ENCODE results near the gene HPSE2.

The HPSE2 gene

GRCh38 chr10:98425511-98426352 lies 809.9 kb downstream of the HPSE2 start:
- H3K4me3 ChIP-seq (ENCODE audit: low read length) = no peak overlapping the region
- no peak overlapping the region for H3K27ac ChIP-seq (ENCODE audit: low read depth, low read length)
- no peaks in the 10 kb centered on the region for H3K27me3 ChIP-seq (ENCODE audit: control insufficient read depth, insufficient read depth, low read length)
- H3K9ac ChIP-seq (ENCODE audit: low read length) = no peak overlapping the region
- no peaks in the 10 kb centered on the region for H3K4me1 ChIP-seq (ENCODE audit: control insufficient read depth, insufficient read depth, low read length)
- H3K36me3 ChIP-seq (ENCODE audit: control insufficient read depth, insufficient read depth, low read length) = peaks cover 23% of the 10 kb centered on the region

DNA sequence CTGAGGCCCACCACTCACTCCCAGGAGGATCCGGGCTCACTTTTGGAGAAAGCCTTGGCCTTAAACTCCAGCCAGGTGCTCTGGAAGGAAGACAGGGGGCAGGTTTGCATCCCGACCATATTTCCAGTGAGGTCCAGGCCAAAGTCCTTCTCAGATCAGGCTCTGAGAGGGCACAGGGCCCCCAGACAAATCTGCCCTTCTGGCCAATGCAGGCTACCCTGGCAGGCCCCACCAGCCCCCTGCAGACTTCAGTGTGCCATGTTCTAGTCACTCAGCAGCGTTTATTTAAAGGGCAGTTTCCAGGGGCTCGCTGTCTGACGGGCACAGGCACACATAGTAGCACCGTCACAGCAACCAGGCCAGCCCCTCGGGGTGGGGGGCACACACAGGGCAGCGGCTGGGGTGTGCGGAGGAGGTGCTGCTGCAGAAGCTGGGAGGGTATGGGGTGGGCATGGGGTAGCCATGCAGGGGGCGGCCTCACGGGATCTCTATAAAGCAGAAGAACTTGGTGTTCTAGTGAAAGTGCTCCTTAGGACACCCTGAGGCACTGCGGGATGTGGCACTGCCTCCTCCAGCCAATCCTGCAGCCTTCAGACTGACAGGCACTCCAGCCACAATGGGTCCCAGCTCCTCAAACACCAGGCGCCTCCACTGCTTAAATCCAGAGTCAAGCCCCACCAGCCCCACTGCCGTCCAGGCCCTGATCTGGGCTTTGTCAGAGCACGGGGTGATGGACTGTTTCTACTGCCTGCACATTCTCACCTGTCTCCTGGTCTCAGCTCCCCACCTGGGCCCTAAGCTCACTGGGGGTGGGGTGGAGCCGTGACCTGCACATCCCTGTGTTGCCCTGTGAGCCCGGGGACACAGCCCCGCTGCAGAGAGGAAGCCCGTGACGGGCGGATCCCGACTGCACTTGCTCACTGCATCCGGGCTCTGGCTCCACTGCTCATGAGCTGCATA lies 811.1 kb downstream of the HPSE2 start:
- H3K27me3 ChIP-seq (ENCODE audit: control insufficient read depth, insufficient read depth, low read length) = no peaks in the 10 kb centered on the region
- no peak overlapping the region for H3K27ac ChIP-seq (ENCODE audit: low read depth, low read length)
- no peaks in the 10 kb centered on the region for H3K4me1 ChIP-seq (ENCODE audit: control insufficient read depth, insufficient read depth, low read length)
- peaks cover 16% of the 10 kb centered on the region for H3K36me3 ChIP-seq (ENCODE audit: control insufficient read depth, insufficient read depth, low read length)
- no peak overlapping the region for H3K9ac ChIP-seq (ENCODE audit: low read length)
- H3K4me3 ChIP-seq (ENCODE audit: low read length) = no peak overlapping the region

DNA sequence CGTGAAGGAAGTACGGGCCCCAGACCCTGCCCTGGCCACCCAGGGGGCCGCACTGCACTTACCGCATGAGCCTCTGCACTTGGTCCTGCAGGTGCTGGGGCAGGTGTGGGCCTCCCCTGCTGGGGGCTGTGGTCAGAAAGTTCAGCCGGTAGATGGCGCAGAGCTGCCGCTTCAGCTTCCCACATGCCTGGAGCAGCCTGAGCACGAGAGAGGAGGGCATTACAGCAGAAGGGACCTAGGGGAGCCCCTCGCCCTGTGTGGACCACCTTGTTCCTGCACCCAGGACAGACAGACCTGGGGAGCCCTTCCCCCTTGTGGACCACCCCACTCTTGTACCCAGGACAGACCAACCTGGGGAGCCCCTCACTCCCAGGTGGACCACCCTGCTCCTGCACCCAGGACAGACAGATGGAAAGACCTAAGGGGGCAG lies 811.9 kb downstream of the HPSE2 start:
- no peaks in the 10 kb centered on the region for H3K4me1 ChIP-seq (ENCODE audit: control insufficient read depth, insufficient read depth, low read length)
- H3K27ac ChIP-seq (ENCODE audit: low read depth, low read length) = no peak overlapping the region
- H3K27me3 ChIP-seq (ENCODE audit: control insufficient read depth, insufficient read depth, low read length) = no peaks in the 10 kb centered on the region
- H3K4me3 ChIP-seq (ENCODE audit: low read length) = no peak overlapping the region
- no peak overlapping the region for H3K9ac ChIP-seq (ENCODE audit: low read length)
- H3K36me3 ChIP-seq (ENCODE audit: control insufficient read depth, insufficient read depth, low read length) = peaks cover 18% of the 10 kb centered on the region

- Histone ChIP-seq H3K4me1 (ENCODE audit: control insufficient read depth, insufficient read depth, low read length) (no peaks in the 10 kb centered on the region), H3K36me3 (ENCODE audit: control insufficient read depth, insufficient read depth, low read length) (peaks cover 25% of the 10 kb centered on the region), H3K27ac (ENCODE audit: low read depth, low read length) (no peak overlapping the region), H3K27me3 (ENCODE audit: control insufficient read depth, insufficient read depth, low read length) (no peaks in the 10 kb centered on the region), H3K4me3 (ENCODE audit: low read length) (no peak overlapping the region), H3K9ac (ENCODE audit: low read length) (no peak overlapping the region)
These were observed 813.5 kb downstream of the HPSE2 start for GRCh38 chr10:98422182-98422581.

DNA sequence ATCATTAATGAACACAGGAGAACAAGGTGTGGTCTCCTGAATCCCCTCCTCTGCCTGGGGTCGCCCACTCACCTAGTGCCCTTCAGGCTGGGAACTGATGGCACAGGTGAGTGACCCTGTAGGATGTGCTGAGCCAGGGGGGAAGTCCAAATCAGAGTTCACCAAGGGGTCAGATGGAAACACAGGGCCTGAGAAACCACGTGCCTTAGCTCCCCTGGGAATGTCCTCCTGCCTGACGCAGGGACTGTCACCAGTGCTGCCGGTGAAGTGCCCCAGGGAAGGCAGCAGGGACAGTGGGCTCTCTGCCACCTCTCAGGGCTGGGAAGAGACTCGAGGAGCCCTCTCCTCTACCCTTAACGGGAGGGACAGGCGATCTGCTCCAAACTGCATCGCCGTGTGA lies 814.9 kb downstream of the HPSE2 start:
- H3K36me3 ChIP-seq (ENCODE audit: control insufficient read depth, insufficient read depth, low read length) = peaks cover 27% of the 10 kb centered on the region
- H3K27me3 ChIP-seq (ENCODE audit: control insufficient read depth, insufficient read depth, low read length) = no peaks in the 10 kb centered on the region
- no peak overlapping the region for H3K27ac ChIP-seq (ENCODE audit: low read depth, low read length)
- H3K9ac ChIP-seq (ENCODE audit: low read length) = no peak overlapping the region
- H3K4me3 ChIP-seq (ENCODE audit: low read length) = no peak overlapping the region
- peaks cover under 1% of the 10 kb centered on the region for H3K4me1 ChIP-seq (ENCODE audit: control insufficient read depth, insufficient read depth, low read length)

DNA sequence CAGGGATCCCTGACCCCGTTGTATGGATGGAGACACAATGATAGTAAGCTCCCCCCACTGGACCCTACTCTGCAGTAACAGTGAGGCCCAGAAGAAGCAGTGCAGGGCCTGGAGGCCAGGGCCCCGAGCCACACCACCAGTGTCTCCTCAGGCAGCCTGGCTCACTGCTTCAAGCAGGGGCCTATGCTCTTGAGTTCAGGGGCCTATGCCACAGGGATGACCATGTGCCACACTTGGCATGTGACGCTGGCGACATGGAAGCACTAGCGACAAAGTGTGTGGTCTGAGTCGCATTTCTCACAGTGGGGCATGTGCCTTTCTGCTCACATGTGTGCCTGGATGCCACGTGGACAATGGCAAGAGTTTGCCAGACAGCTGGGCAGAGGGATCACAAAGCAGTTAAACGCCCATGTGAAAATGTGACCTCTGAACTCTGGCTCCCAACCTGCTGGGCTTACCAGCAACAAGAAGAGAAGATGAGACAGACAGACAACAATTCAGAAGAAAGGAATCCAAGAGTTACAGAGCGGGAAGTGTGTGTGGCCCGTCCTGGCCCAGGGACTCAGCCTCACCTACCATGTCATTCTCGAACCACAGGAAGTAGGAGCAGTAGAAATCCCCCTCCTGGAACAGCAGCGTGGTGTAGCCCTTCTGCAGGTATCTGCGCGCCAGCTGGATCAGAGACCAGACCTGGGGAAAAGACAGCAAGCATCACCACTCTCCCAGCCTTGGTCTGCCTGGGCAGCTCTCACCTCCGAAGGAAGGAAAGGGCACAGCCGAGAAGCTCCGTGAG lies 816.0 kb downstream of the HPSE2 start:
- no peak overlapping the region for H3K27ac ChIP-seq (ENCODE audit: low read depth, low read length)
- H3K27me3 ChIP-seq (ENCODE audit: control insufficient read depth, insufficient read depth, low read length) = no peaks in the 10 kb centered on the region
- H3K36me3 ChIP-seq (ENCODE audit: control insufficient read depth, insufficient read depth, low read length) = peaks cover 25% of the 10 kb centered on the region
- peaks cover 7% of the 10 kb centered on the region for H3K4me1 ChIP-seq (ENCODE audit: control insufficient read depth, insufficient read depth, low read length)
- no peak overlapping the region for H3K4me3 ChIP-seq (ENCODE audit: low read length)
- H3K9ac ChIP-seq (ENCODE audit: low read length) = no peak overlapping the region

DNA sequence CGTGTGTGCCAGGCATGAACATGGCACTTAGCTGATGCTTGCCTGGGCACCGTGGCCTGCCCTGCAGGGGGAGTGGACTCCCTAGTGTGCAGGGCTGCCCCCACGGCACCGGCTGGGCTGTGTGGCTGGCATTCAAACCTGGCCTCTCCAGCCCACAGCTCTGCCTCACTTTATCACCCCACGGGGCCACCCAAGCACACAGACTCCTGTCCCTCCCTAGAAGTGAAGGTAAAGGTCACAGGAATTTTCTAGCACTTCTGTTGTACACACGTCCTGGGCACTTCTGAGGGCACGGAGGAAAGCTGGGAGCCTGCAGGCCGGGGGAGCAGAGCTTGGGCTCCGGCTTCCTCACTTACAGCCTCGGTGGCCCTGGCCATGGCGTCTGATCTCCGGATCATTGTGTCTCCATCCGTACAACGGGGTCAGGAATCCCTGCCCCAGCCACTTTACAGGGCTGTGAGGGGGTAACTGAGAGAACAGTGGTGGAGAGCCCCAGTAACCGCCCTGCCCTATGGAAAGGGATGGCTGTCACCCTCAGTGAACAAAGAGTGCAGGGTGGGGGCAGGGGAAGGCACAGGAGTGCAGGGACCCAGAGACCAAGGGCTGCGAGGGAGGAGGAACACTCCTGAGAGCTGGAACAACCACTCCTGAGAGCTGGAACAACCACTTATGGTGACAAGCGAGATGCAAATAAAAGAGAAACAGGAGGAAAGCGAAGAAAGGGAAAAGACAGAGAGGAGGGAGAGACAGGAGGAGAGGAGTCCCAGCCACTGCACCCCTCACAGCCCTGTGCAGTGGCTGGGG lies 816.8 kb downstream of the HPSE2 start:
- Histone ChIP-seq H3K27me3 (ENCODE audit: control insufficient read depth, insufficient read depth, low read length) (no peaks in the 10 kb centered on the region), H3K27ac (ENCODE audit: low read depth, low read length) (no peak overlapping the region), H3K36me3 (ENCODE audit: control insufficient read depth, insufficient read depth, low read length) (peaks cover 25% of the 10 kb centered on the region)

GRCh38 chr10:98417973-98418664 lies 817.5 kb downstream of the HPSE2 start:
- H3K36me3 ChIP-seq (ENCODE audit: control insufficient read depth, insufficient read depth, low read length) = peaks cover 25% of the 10 kb centered on the region
- H3K4me3 ChIP-seq (ENCODE audit: low read length) = no peak overlapping the region
- H3K9ac ChIP-seq (ENCODE audit: low read length) = no peak overlapping the region
- no peaks in the 10 kb centered on the region for H3K27me3 ChIP-seq (ENCODE audit: control insufficient read depth, insufficient read depth, low read length)
- peaks cover 7% of the 10 kb centered on the region for H3K4me1 ChIP-seq (ENCODE audit: control insufficient read depth, insufficient read depth, low read length)
- H3K27ac ChIP-seq (ENCODE audit: low read depth, low read length) = no peak overlapping the region

More for the DNA sequence above, 816.8 kb downstream of the HPSE2 start:
- Histone ChIP-seq H3K4me3 (ENCODE audit: low read length) (no peak overlapping the region), H3K9ac (ENCODE audit: low read length) (no peak overlapping the region), H3K4me1 (ENCODE audit: control insufficient read depth, insufficient read depth, low read length) (peaks cover 7% of the 10 kb centered on the region)

GRCh38 chr10:98417481-98417959 lies 818.1 kb downstream of the HPSE2 start:
- H3K36me3 ChIP-seq (ENCODE audit: control insufficient read depth, insufficient read depth, low read length) = peaks cover 25% of the 10 kb centered on the region
- peaks cover 7% of the 10 kb centered on the region for H3K4me1 ChIP-seq (ENCODE audit: control insufficient read depth, insufficient read depth, low read length)
- H3K27me3 ChIP-seq (ENCODE audit: control insufficient read depth, insufficient read depth, low read length) = no peaks in the 10 kb centered on the region
- H3K4me3 ChIP-seq (ENCODE audit: low read length) = no peak overlapping the region
- H3K27ac ChIP-seq (ENCODE audit: low read depth, low read length) = no peak overlapping the region
- no peak overlapping the region for H3K9ac ChIP-seq (ENCODE audit: low read length)

DNA sequence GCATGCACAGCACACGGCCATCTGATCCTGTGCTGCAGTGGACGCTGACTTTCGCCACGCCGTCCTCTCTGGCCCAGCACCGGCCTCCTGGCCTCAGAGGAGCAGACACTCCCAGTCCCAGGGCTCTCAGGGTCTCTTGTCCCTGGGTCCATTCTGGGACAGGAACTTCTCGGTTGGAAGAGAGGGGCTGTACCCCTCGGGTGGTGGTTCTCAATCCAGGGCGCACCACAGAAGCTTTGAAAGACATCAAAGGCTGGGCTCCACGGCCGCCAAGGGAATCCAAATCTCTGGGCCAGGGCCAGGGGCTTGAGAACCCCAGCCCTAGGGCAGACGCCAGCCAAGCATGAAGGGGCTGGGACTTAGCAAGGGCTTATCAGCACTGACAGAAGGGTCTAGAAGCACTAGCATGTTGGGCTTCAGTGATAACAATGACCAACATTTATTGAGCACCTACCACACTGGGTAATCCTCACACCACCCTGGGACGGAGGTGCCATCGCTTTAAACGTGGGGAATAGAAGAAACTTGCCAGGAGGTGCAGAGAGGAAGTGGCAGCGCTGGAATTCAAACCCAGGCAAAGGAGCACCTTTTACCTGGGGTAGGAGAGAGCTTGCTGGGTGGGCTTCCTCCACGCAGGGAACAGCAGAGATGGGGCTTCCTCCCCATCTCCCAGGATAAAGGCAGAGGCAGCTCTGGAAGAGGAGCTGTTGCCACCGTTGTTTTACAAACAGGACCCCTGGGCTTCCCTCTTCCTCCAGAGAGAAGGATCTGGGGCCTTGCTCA lies 818.9 kb downstream of the HPSE2 start:
- peaks cover 7% of the 10 kb centered on the region for H3K4me1 ChIP-seq (ENCODE audit: control insufficient read depth, insufficient read depth, low read length)
- no peak overlapping the region for H3K27ac ChIP-seq (ENCODE audit: low read depth, low read length)
- no peak overlapping the region for H3K4me3 ChIP-seq (ENCODE audit: low read length)
- peaks cover 25% of the 10 kb centered on the region for H3K36me3 ChIP-seq (ENCODE audit: control insufficient read depth, insufficient read depth, low read length)
- H3K27me3 ChIP-seq (ENCODE audit: control insufficient read depth, insufficient read depth, low read length) = no peaks in the 10 kb centered on the region
- H3K9ac ChIP-seq (ENCODE audit: low read length) = no peak overlapping the region
